Motor neuron (in vitro differentiated cells): Measurements from ENCODE around the gene FBXW11. TPM values are rescaled to one million over a fixed set of nuclear protein-coding genes. Genes with fewer than 3 reads are reported as not detected.

Experiments
- ATAC-seq, 8 experiments: fragments of 200-7000 bp; cut with Tn5 transposase; replicated peaks in 6 of 8; 2 replicates each; pipeline ENCODE4 v1.8.0; 2021; ENCODE audit warnings: mild to moderate bottlenecking in 8 of 8, moderate library complexity in 8 of 8
- H3K27ac ChIP-seq, 2 donors: fragments of 250-450 bp; sonication (Bioruptor Pico); 2 replicates each; pipeline ENCODE4 v1.9.0; 2021; ENCODE audit warnings: antibody characterized with exemption in 2 of 2, mild to moderate bottlenecking in 2 of 2, moderate library complexity in 1 of 2
- H3K4me1 ChIP-seq, 2 donors: fragments of 250-450 bp; sonication (Bioruptor Pico); replicated peaks in 1 of 2; 2 replicates each; pipeline ENCODE4 v1.6.1; 2021; ENCODE audit warnings: antibody characterized with exemption in 2 of 2, mild to moderate bottlenecking in 2 of 2, moderate library complexity in 1 of 2
- H3K4me3 ChIP-seq, 5 donors: fragments of 250-450 bp; sonication (Bioruptor Pico); 2 replicates each; pipeline ENCODE4 v1.9.0; 2021; ENCODE audit warnings: antibody characterized with exemption in 5 of 5, mild to moderate bottlenecking in 5 of 5, moderate library complexity in 4 of 5
- WGBS, 10 experiments: fragments of 450-650 bp; shearing (Covaris generic); methylation state at CpG; one replicate each; pipeline ENCODE4 v1.0.0; 2022; 5-methylcytosine and 5-hydroxymethylcytosine counted together
- in situ Hi-C, 9 experiments: fragments of 400-800 bp; cut with MboI; loops; one replicate each; pipeline ENCODE4 v1.15.0; 2021; ENCODE audit warnings: low sequenced_read_pairs in 9 of 9, low pct_unique_long_range_greater_than_20kb in 2 of 9; ENCODE audit not compliant: unreplicated experiment in 9 of 9
- total RNA-seq, 8 experiments: library from RNA; unstranded; fragments of 300-600 nt; gene quantifications; 2 replicates each; pipeline versions ENCODE4 v1.2.3 to v1.2.4, GENCODE V29; 2022

FBXW11 gene
- total RNA-seq, 8 experiments from 2014 or later, result 43.5 to 86.7 (median 58.9) TPM

DNA sequence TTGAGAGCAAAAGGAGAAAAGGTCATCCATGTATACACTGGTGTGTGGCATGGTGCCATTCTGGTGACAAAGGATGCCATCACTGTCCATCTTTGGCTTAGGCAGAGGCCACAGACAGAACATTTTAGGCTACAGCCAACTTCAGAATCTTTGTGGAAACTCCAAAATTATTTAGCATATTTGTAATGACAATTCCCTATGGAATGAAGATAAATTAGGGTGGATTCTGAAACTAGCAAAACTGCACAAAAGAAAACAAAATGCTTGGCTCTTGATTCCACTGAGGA is 92.5 kb downstream of the FBXW11 start:
- in situ Hi-C loops, result loop anchor here in 3 of 9 experiments (25.0 kb wide), 2 partner anchors 123 to 502 kb away; partner anchors contain the start of gene FGF18 (in 2 of the 3)
- ATAC-seq, result no peak
- Histone ChIP-seq H3K27ac (no peak overlapping the region), H3K4me1 (peaks cover 0 to 9% of the 10 kb centered on the region in 2 donors), H3K4me3 (no peak overlapping the region)

DNA sequence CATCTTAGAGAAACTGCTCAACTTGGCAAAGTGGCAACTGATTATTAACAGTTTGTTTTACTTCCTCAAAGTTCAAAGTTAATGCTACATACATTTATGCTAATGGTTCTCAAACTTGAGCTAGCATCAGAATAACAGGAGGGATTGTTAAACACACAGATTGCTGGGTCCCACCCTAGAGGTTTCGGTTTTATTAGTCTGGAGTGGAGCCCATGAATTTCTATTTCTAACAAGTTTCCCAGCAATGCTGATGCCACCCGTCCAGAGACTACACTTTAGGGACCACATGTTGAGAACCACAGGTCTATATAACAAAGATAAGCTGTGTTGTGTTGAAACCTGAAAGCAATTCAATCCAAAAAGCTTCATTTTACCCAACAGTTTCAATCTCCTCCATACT is 95.3 kb downstream of the FBXW11 start:
- Histone ChIP-seq H3K27ac (no peak overlapping the region), H3K4me3 (no peak overlapping the region), H3K4me1 (peaks cover under 1 to 9% of the 10 kb centered on the region in 2 donors)
- ATAC-seq, result peak in 3 of 8 experiments; percentile 75 to 81 (median 79)
- WGBS, 10 experiments, result 0 to 100% (median 76%) methylated on average over 1 to 2 of the region's 2 CpGs; no CpG with 5 or more reads in 4 of the 10 experiments
- in situ Hi-C loops, result loop anchor here in 3 of 9 experiments (25.0 kb wide), 2 partner anchors 126 to 499 kb away; partner anchors contain the start of gene FGF18 (in 2 of the 3)

GRCh38 chr5:171908638-171909037 is 97.8 kb downstream of the FBXW11 start:
- in situ Hi-C loops, result loop anchor here in 4 of 9 experiments (10.0 to 25.0 kb wide), 4 partner anchors 129 to 496 kb away; partner anchors contain the start of gene FGF18 (in 3 of the 4)
- no peak for ATAC-seq
- Histone ChIP-seq H3K27ac (no peak overlapping the region), H3K4me3 (no peak overlapping the region), H3K4me1 (peaks cover 0 to 5% of the 10 kb centered on the region in 2 donors)
- WGBS, 10 experiments, result 50 to 100% (median 84%) methylated on average over 1 to 3 of the region's 3 CpGs; no CpG with 5 or more reads in 1 of the 10 experiments

- Histone ChIP-seq H3K27ac (no peak overlapping the region), H3K4me1 (peaks cover 0 to 5% of the 10 kb centered on the region in 2 donors), H3K4me3 (no peak overlapping the region)
- in situ Hi-C loops, result loop anchor here in 4 of 9 experiments (10.0 to 25.0 kb wide), 4 partner anchors 129 to 496 kb away; partner anchors contain the start of gene FGF18 (in 3 of the 4)
- peak; percentile 47 to 89 (median 78) for ATAC-seq
- WGBS, 10 experiments, result 0 to 60% (median 10%) methylated on average over 1 to 4 of the region's 4 CpGs; no CpG with 5 or more reads in 1 of the 10 experiments
Observed at GRCh38 chr5:171907725-171908343, 98.6 kb downstream of the FBXW11 start.

- in situ Hi-C loops, result loop anchor here in 4 of 9 experiments (10.0 to 25.0 kb wide), 4 partner anchors 130 to 495 kb away; partner anchors contain the start of gene FGF18 (in 3 of the 4)
- no peak overlapping the region for H3K27ac ChIP-seq
Observed at GRCh38 chr5:171906703-171907590, 99.5 kb downstream of the FBXW11 start.

DNA sequence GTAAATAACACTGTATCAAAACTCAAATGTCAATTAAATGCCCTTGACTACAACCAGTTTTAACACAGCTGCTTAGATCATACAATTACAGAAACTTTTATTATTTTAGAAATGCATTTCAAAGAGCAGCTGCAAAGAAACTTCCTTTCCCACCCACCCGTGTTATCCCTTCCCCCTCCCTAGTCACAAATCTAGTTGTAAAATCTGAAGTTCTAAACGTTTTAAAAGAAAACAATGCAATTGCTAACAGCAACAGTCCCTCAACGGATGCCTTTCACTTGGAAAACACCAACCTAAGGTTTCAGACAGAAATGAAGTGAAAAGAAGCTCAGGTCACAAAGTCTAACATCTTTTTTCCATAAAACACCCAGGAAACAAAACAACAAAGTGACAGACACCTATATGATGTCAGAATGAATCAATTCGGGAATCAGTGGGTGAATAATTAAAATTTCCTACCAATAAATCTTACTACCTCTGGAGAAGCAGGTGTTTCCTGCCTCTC is 100.3 kb downstream of the FBXW11 start:
- WGBS, 10 experiments, result 0 to 68% (median 20%) methylated on average over 1 to 4 of the region's 4 CpGs; no CpG with 5 or more reads in 3 of the 10 experiments
- in situ Hi-C loops, result loop anchor here in 4 of 9 experiments (10.0 to 25.0 kb wide), 4 partner anchors 131 to 494 kb away; partner anchors contain the start of gene FGF18 (in 3 of the 4)
- Histone ChIP-seq H3K27ac (no peak overlapping the region), H3K4me1 (peaks cover 0 to 5% of the 10 kb centered on the region in 2 donors), H3K4me3 (no peak overlapping the region)
- no peak for ATAC-seq

More at GRCh38 chr5:171906703-171907590, 99.5 kb downstream of the FBXW11 start:
- Histone ChIP-seq H3K4me3 (no peak overlapping the region), H3K4me1 (peaks cover 0 to 5% of the 10 kb centered on the region in 2 donors)
- ATAC-seq, result no peak
- 55 to 100% (median 87%) methylated on average over 1 to 7 of the region's 7 CpGs for WGBS, 10 experiments

- in situ Hi-C loops, result loop anchor here in 4 of 9 experiments (10.0 to 25.0 kb wide), 4 partner anchors 132 to 493 kb away; partner anchors contain the start of gene FGF18 (in 3 of the 4)
- H3K4me3 ChIP-seq, result no peak overlapping the region
- peaks cover 0 to 5% of the 10 kb centered on the region in 2 donors for H3K4me1 ChIP-seq
- H3K27ac ChIP-seq, result no peak overlapping the region
- no peak for ATAC-seq
Observed at GRCh38 chr5:171904886-171905285, 101.6 kb downstream of the FBXW11 start.

- Histone ChIP-seq H3K27ac (no peak overlapping the region), H3K4me3 (no peak overlapping the region), H3K4me1 (peaks cover 0 to 5% of the 10 kb centered on the region in 2 donors)
- WGBS, 10 experiments, result 79 to 100% (median 95%) methylated on average over 1 to 7 of the region's 7 CpGs; no CpG with 5 or more reads in 2 of the 10 experiments
- in situ Hi-C loops, result loop anchor here in 4 of 9 experiments (10.0 to 25.0 kb wide), 4 partner anchors 136 to 489 kb away; partner anchors contain the start of gene FGF18 (in 3 of the 4)
- ATAC-seq, result no peak
Observed at GRCh38 chr5:171901764-171902163, 104.7 kb downstream of the FBXW11 start.

DNA sequence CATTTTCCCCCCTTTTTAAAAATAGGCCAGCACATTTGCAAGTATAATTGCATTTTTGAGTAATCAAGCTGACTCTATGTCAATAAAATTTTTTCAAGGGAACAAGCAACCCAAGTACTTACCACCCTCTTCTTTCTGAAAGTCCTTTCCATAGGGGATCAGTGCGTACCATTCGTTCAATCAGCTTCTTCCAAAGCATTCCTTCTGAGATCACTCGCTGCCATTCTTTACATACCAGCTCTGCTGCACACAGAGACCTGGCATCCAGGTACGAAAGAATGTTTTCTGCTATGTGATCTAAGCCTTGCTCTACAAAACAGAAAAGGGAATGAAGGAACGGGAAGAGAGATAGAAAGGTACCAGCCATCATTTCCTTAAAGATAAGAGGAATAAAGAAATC is 106.6 kb downstream of the FBXW11 start:
- no peak overlapping the region for H3K4me3 ChIP-seq
- no peak overlapping the region for H3K27ac ChIP-seq
- 71 to 100% (median 95%) methylated on average over 1 to 5 of the region's 5 CpGs for WGBS, 10 experiments
- in situ Hi-C loops, result loop anchor here in 6 of 9 experiments (10.0 to 25.0 kb wide), 4 partner anchors 138 to 487 kb away; partner anchors contain the start of gene FGF18 (in 5 of the 6)
- ATAC-seq, result no peak
- H3K4me1 ChIP-seq, result no peaks in the 10 kb centered on the region

- 44 to 100% (median 81%) methylated on average over 1 of the region's 1 CpG for WGBS, 10 experiments
- Histone ChIP-seq H3K4me3 (no peak overlapping the region), H3K4me1 (no peaks in the 10 kb centered on the region), H3K27ac (no peak overlapping the region)
- in situ Hi-C loops, result loop anchor here in 2 of 9 experiments (25.0 kb wide), 1 partner anchor 487 kb away; the partner anchor contains the start of gene FGF18 (in 2 of the 2)
- ATAC-seq, result no peak
Observed at GRCh38 chr5:171898879-171899278, 107.6 kb downstream of the FBXW11 start.

DNA sequence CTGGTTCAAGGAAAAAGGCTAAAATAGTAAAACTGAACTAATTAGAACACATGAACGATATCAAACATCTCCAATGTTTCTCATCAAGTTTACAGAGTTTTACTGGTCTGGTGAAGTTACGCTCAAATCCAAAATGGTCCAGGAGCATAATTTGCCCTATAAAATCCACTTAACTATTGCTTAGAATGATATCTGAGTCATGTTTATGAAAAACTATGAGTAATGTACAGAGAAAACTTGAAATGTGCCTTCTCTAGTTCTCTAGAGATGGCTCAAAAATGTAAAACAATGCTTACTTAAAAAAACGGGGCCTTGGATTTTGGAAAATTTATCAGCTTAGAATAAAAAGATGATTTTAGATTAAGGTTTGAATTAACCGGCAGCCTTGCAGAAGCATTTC is 108.1 kb downstream of the FBXW11 start:
- Histone ChIP-seq H3K27ac (no peak overlapping the region), H3K4me1 (no peaks in the 10 kb centered on the region), H3K4me3 (no peak overlapping the region)
- in situ Hi-C loops, result loop anchor here in 2 of 9 experiments (25.0 kb wide), 1 partner anchor 486 kb away; the partner anchor contains the start of gene FGF18 (in 2 of the 2)
- WGBS, 10 experiments, result 74 to 100% (median 94%) methylated on average over 2 to 4 of the region's 4 CpGs
- no peak for ATAC-seq

DNA sequence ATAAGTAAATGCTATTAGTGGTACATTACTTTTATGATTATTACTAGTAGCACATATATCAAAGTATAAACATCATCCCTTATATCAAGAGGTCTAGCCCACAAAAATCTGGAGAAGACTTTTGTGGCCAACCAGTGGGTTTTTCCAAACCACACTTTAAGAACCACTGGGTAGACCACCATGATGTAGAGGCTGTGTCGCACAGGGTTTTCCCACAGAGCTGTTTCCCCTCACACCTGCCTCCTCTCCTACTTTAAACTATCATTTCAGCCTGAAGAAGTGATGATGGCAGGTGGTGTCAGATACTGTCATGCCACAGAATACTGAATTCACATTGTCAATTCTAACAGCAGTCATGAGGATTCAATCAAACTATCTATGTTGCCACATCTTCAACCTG is 109.2 kb downstream of the FBXW11 start:
- no peak for ATAC-seq
- no peak overlapping the region for H3K4me3 ChIP-seq
- H3K27ac ChIP-seq, result no peak overlapping the region
- in situ Hi-C loops, result loop anchor here in 2 of 9 experiments (25.0 kb wide), 1 partner anchor 485 kb away; the partner anchor contains the start of gene FGF18 (in 2 of the 2)
- 83 to 100% (median 100%) methylated on average over 1 of the region's 1 CpG; no CpG with 5 or more reads in 5 of the 10 experiments for WGBS, 10 experiments
- no peaks in the 10 kb centered on the region for H3K4me1 ChIP-seq
